Right lobe of liver (tissue), 6 donors: ENCODE results near the gene ASB7. TPM values are rescaled to one million over a fixed set of nuclear protein-coding genes. Genes with fewer than 3 reads are reported as not detected.
A peak's percentile ranks its signal among the peaks of the same experiment; 100 is the strongest.

Experiments used
- ATAC-seq, 4 donors: fragments of 200-7000 bp; cut with Tn5 transposase; one replicate each; pipeline ENCODE4 v1.9.1; 2020; ENCODE audit warnings: mild to moderate bottlenecking in 4 of 4, moderate library complexity in 4 of 4
- DNase-seq, 3 donors: peaks; one replicate each; pipeline ENCODE4 v3.0.0-alpha.2; 2020
- H3K27ac ChIP-seq, 3 donors: fragments of 200-600 bp; one replicate each; pipeline ENCODE4 v1.8.0; 2022
- H3K27me3 ChIP-seq, 2 donors: fragments of 200-600 bp; one replicate each; pipeline ENCODE4 v1.8.0; 2022
- H3K36me3 ChIP-seq, 4 donors: fragments of 200-600 bp; sonication (generic) in 1 of 4; one replicate each; pipeline versions ENCODE4 v1.5.1 to v1.8.0; 2017 to 2022; ENCODE audit warnings: control low read depth in 1 of 4
- H3K4me1 ChIP-seq, 4 donors: fragments of 200-600 bp; sonication (generic) in 1 of 4; one replicate each; pipeline versions ENCODE4 v1.5.1 to v1.8.0; 2017 to 2022; ENCODE audit warnings: control low read depth in 1 of 4
- H3K4me3 ChIP-seq, 3 donors: fragments of 200-600 bp; one replicate each; pipeline ENCODE4 v1.8.0; 2022
- H3K9me3 ChIP-seq, 4 donors: fragments of 200-600 bp; sonication (generic) in 1 of 4; one replicate each; pipeline versions ENCODE4 v1.5.1 to v1.8.0; 2017 to 2022; ENCODE audit warnings: control low read depth in 1 of 4
- POLR2A ChIP-seq: fragments of 450-650 bp; IDR thresholded peaks from one replicate; pipeline ENCODE4 v1.6.1; 2017; ENCODE audit warnings: antibody characterized with exemption, mild to moderate bottlenecking
- WGBS: methylation state at CpG from one replicate; pipeline ENCODE4 v1.1.6; 2018; ENCODE audit warnings: low coverage, low lambda C conversion rate; ENCODE audit not compliant: insufficient coverage; ENCODE audit errors: missing lambda C conversion rate; 5-methylcytosine and 5-hydroxymethylcytosine counted together
- intact Hi-C, 2 donors: fragments of 100-400 bp; cut with DNase I; formaldehyde crosslinking; loops; one replicate each; pipeline versions ENCODE4 v1.11.2 to v1.14.1; 2022
- total RNA-seq, 6 experiments: library from RNA; depleted of rRNA in 2 of 6; stranded (reverse); fragments of >200 nt in 2 of 6; fragmentation: NEBNext Ultra II Directional in 3 of 6; extraction: Animal tissue kit (Norgen Biotek cat#: 25700) in 3 of 6; gene quantifications; one replicate each; pipeline versions ENCODE4 v1.1.0 to v1.2.4, GENCODE V29; 2016 to 2023
- TF ChIP-seq, protein P1 (sequence below), 4 donors: fragments of 200-600 bp in 3 of 4; fragments of 450-650 bp in 1 of 4; IDR thresholded peaks; one replicate each; pipeline versions ENCODE4 v1.5.1 to v1.8.0; 2016 to 2022; ENCODE audit warnings: antibody characterized with exemption in 4 of 4, mild to moderate bottlenecking in 2 of 4
- donor health status: DM: no; HTN: yes; CAD: no.
- donor health status: DM: no; HTN: no; CAD: no.
- donor health status: DM: no; HTN: no; CAD: no.
- donor health status: DM: no; HTN: yes; CAD: no.
- donor health status: DM: no; HTN: yes; CAD: no.

The ASB7 gene
- total RNA-seq, 6 experiments from 2014 or later: 5.4 to 7.9 (median 7.2) TPM

- intact Hi-C loops: loop anchor here in 1 of 2 donors (10.0 kb wide), 1 partner anchor 207 kb away; the partner anchor contains the start of gene ALDH1A3
- DNase-seq (no peak), ATAC-seq (no peak)
- peaks cover 0 to 4% of the 10 kb centered on the region in 2 donors for H3K27me3 ChIP-seq
- H3K36me3 ChIP-seq: no peaks in the 10 kb centered on the region
- TF ChIP-seq, protein P1, sequence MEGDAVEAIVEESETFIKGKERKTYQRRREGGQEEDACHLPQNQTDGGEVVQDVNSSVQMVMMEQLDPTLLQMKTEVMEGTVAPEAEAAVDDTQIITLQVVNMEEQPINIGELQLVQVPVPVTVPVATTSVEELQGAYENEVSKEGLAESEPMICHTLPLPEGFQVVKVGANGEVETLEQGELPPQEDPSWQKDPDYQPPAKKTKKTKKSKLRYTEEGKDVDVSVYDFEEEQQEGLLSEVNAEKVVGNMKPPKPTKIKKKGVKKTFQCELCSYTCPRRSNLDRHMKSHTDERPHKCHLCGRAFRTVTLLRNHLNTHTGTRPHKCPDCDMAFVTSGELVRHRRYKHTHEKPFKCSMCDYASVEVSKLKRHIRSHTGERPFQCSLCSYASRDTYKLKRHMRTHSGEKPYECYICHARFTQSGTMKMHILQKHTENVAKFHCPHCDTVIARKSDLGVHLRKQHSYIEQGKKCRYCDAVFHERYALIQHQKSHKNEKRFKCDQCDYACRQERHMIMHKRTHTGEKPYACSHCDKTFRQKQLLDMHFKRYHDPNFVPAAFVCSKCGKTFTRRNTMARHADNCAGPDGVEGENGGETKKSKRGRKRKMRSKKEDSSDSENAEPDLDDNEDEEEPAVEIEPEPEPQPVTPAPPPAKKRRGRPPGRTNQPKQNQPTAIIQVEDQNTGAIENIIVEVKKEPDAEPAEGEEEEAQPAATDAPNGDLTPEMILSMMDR (IDR thresholded peaks at IDR 0.05): no peak
- TF ChIP-seq POLR2A: no peak
- H3K4me1 ChIP-seq: no peaks in the 10 kb centered on the region
- 66% methylated on average over 18 of the region's 20 CpGs for WGBS
- no peaks in the 10 kb centered on the region for H3K9me3 ChIP-seq
- peak overlapping the region in 1 of 3 donors; percentile 29 for H3K27ac ChIP-seq
- H3K4me3 ChIP-seq: no peak overlapping the region
Observed at GRCh38 chr15:100667405-100668347, 65.3 kb downstream of the ASB7 start.

- 76% methylated on average over 4 of the region's 7 CpGs for WGBS
- no peaks in the 10 kb centered on the region for H3K36me3 ChIP-seq
- DNase-seq: no peak
- H3K9me3 ChIP-seq: no peaks in the 10 kb centered on the region
- H3K27ac ChIP-seq: peak overlapping the region in 1 of 3 donors; percentile 29
- H3K4me3 ChIP-seq: no peak overlapping the region
- no peak for ATAC-seq
- no peak for TF ChIP-seq POLR2A
- TF ChIP-seq, protein P1 (IDR thresholded peaks at IDR 0.05): no peak
- no peaks in the 10 kb centered on the region for H3K4me1 ChIP-seq
- peaks cover 0 to 4% of the 10 kb centered on the region in 2 donors for H3K27me3 ChIP-seq
- intact Hi-C loops: loop anchor here in 1 of 2 donors (10.0 kb wide), 1 partner anchor 206 kb away; the partner anchor contains the start of gene ALDH1A3
Observed at GRCh38 chr15:100668348-100668745, 66.0 kb downstream of the ASB7 start.

- WGBS: 43% methylated on average over 4 of the region's 15 CpGs
- ATAC-seq: no peak
- no peak overlapping the region for H3K27ac ChIP-seq
Observed at GRCh38 chr15:100669260-100669659, 66.9 kb downstream of the ASB7 start.

DNA sequence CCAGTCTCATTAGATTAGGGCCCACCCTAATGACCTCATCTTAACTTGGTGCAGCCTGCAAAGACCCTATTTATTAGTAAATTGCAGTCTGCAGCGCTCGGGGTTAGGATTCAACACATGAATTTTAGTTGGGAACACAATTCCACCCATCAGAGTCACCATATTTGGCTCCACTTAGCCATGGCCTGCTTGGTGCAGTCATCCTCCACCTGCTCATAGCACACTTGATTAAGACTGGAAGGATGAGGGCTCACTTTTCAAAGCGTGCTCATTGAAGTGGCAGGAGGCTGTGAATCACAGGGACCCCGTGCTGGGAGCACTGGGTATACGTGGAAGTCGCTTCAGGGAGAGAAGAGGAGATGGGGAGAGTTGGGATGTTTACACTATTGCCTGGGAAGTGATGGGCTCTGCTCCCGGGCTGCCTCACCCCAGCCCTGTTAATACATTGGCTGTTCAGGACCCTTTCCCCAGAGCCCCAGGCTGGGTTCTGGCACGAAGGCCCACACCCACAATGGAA lies 68.2 kb downstream of the ASB7 start:
- Histone ChIP-seq H3K27me3 (peaks cover 0 to 4% of the 10 kb centered on the region in 2 donors), H3K27ac (no peak overlapping the region), H3K4me1 (no peaks in the 10 kb centered on the region), H3K4me3 (no peak overlapping the region), H3K9me3 (no peaks in the 10 kb centered on the region), H3K36me3 (no peaks in the 10 kb centered on the region)
- TF ChIP-seq, protein P1 (IDR thresholded peaks at IDR 0.05): no peak
- no peak for TF ChIP-seq POLR2A
- intact Hi-C loops: no loop called here
- 52% methylated on average over 7 of the region's 8 CpGs for WGBS
- DNase-seq (no peak), ATAC-seq (no peak)

More at GRCh38 chr15:100669260-100669659, 66.9 kb downstream of the ASB7 start:
- Histone ChIP-seq H3K4me3 (no peak overlapping the region), H3K36me3 (no peaks in the 10 kb centered on the region), H3K27me3 (peaks cover 0 to 4% of the 10 kb centered on the region in 2 donors), H3K4me1 (no peaks in the 10 kb centered on the region), H3K9me3 (no peaks in the 10 kb centered on the region)
- intact Hi-C loops: loop anchor here in 1 of 2 donors (10.0 kb wide), 1 partner anchor 206 kb away; the partner anchor contains the start of gene ALDH1A3
- TF ChIP-seq POLR2A: no peak
- TF ChIP-seq, protein P1 (IDR thresholded peaks at IDR 0.05): no peak
- DNase-seq: no peak
